ENCODE data around the gene GRB10. TPM values are rescaled to one million over a fixed set of nuclear protein-coding genes. Genes with fewer than 3 reads are reported as not detected.

Gene GRB10
- total RNA-seq, 1 experiment from 2014 or later = 38.3 TPM

DNA sequence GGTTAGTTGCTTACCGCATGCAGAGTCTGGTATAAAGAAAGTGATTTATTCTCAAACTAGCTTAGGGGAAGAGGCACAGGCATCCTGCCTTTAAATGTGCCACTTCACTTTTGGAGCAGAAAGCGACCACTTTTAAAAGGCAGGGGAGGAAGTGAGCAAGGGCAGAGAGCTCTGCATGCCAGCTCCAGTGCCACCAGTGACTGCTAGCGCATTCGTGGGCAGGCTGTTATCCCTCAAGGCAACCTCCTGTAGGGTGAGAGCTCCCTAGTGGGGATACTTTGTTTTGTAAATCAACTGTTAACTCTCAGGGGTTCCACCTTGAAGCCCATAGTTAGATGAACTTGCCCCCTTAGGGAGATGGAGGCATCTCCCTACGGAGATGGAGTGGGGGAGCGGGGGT lies 29.4 kb upstream of the GRB10 start:
- Histone ChIP-seq H3K9me3 (ENCODE audit: control insufficient read depth, insufficient read depth, low read depth, low read length) (no peaks in the 10 kb centered on the region), H3K36me3 (ENCODE audit: control insufficient read depth, insufficient read depth, low read length) (no peaks in the 10 kb centered on the region), H3K4me1 (ENCODE audit: control insufficient read depth, insufficient read depth, low read length) (no peaks in the 10 kb centered on the region), H3K4me3 (ENCODE audit: low read depth in 2 of 2, low read length in 2 of 2) (no peak overlapping the region), H3K27me3 (ENCODE audit: control insufficient read depth, insufficient read depth, low read length) (no peaks in the 10 kb centered on the region), H3K27ac (ENCODE audit: low read length) (no peak overlapping the region)
- POLR2A ChIA-PET = no interaction called here
- TF ChIP-seq POLR2AphosphoS5 (IDR thresholded peaks at IDR 0.05; ENCODE audit: low read depth, low read length) = no peak
- DNase-seq (ENCODE audit: low read depth, low spot score) (no peak), ATAC-seq (no peak)
- intact Hi-C loops (cut with micrococcal nuclease; ENCODE audit: unreplicated experiment) (no loop called here), in situ Hi-C loops (cut with HindIII; ENCODE audit: low pct_unique_long_range_greater_than_20kb, low sequenced_read_pairs) (no loop called here)
- BruUV-seq (replicated peaks) = no TSS peak
- CTCF ChIA-PET = no interaction called here

DNA sequence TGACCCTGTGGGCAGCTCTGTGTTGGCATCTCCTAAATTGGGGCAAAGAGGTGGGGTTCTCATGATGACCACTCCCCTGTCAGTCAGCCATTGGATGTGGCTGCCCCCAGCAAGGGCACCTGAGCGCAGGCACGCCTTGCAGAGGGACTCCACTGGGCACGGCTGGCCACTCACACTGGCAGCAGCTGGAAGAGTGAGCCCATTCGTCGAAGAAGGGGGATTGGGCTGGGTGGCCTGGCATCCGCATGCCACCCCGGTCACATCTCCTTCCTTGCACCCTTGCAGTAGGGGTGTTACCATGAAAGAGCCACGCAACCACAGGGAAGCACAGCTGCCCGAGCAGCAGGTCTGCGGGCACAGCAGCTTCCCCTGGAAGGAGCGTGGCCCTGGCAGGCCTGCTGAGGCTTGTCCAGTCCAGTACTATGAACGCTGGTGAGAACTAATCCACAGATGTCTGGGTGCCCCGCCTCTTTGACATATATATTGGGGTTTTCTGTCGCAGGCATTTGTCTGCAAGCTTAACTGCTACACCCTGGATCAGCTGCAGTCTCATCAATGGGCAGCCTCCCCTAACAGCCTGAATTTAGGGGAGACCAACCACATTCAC lies 25.7 kb upstream of the GRB10 start:
- ChIA-PET POLR2A (no interaction called here), CTCF (no interaction called here)
- Histone ChIP-seq H3K27ac (ENCODE audit: low read length) (no peak overlapping the region), H3K9me3 (ENCODE audit: control insufficient read depth, insufficient read depth, low read depth, low read length) (no peaks in the 10 kb centered on the region), H3K4me1 (ENCODE audit: control insufficient read depth, insufficient read depth, low read length) (peaks cover 4% of the 10 kb centered on the region; the same call in 1 of the 2 replicates), H3K27me3 (ENCODE audit: control insufficient read depth, insufficient read depth, low read length) (no peaks in the 10 kb centered on the region), H3K36me3 (ENCODE audit: control insufficient read depth, insufficient read depth, low read length) (no peaks in the 10 kb centered on the region), H3K4me3 (ENCODE audit: low read depth in 2 of 2, low read length in 2 of 2) (no peak overlapping the region)
- DNase-seq (ENCODE audit: low read depth, low spot score) = no peak
- ATAC-seq = no peak
- intact Hi-C loops (cut with micrococcal nuclease; ENCODE audit: unreplicated experiment) = no loop called here
- in situ Hi-C loops (cut with HindIII; ENCODE audit: low pct_unique_long_range_greater_than_20kb, low sequenced_read_pairs) = no loop called here
- no TSS peak for BruUV-seq (replicated peaks)
- TF ChIP-seq POLR2AphosphoS5 (IDR thresholded peaks at IDR 0.05; ENCODE audit: low read depth, low read length) (no peak), TCF7L2 (IDR thresholded peaks at IDR 0.05; ENCODE audit: low read depth, low read length) (no peak), SIN3A (IDR thresholded peaks at IDR 0.05; ENCODE audit: borderline replicate concordance, insufficient read depth, low read depth, low read length) (no peak)
- TF ChIP-seq, protein P1, sequence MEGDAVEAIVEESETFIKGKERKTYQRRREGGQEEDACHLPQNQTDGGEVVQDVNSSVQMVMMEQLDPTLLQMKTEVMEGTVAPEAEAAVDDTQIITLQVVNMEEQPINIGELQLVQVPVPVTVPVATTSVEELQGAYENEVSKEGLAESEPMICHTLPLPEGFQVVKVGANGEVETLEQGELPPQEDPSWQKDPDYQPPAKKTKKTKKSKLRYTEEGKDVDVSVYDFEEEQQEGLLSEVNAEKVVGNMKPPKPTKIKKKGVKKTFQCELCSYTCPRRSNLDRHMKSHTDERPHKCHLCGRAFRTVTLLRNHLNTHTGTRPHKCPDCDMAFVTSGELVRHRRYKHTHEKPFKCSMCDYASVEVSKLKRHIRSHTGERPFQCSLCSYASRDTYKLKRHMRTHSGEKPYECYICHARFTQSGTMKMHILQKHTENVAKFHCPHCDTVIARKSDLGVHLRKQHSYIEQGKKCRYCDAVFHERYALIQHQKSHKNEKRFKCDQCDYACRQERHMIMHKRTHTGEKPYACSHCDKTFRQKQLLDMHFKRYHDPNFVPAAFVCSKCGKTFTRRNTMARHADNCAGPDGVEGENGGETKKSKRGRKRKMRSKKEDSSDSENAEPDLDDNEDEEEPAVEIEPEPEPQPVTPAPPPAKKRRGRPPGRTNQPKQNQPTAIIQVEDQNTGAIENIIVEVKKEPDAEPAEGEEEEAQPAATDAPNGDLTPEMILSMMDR (IDR thresholded peaks at IDR 0.05) = no peak
- TF ChIP-seq, protein P2, sequence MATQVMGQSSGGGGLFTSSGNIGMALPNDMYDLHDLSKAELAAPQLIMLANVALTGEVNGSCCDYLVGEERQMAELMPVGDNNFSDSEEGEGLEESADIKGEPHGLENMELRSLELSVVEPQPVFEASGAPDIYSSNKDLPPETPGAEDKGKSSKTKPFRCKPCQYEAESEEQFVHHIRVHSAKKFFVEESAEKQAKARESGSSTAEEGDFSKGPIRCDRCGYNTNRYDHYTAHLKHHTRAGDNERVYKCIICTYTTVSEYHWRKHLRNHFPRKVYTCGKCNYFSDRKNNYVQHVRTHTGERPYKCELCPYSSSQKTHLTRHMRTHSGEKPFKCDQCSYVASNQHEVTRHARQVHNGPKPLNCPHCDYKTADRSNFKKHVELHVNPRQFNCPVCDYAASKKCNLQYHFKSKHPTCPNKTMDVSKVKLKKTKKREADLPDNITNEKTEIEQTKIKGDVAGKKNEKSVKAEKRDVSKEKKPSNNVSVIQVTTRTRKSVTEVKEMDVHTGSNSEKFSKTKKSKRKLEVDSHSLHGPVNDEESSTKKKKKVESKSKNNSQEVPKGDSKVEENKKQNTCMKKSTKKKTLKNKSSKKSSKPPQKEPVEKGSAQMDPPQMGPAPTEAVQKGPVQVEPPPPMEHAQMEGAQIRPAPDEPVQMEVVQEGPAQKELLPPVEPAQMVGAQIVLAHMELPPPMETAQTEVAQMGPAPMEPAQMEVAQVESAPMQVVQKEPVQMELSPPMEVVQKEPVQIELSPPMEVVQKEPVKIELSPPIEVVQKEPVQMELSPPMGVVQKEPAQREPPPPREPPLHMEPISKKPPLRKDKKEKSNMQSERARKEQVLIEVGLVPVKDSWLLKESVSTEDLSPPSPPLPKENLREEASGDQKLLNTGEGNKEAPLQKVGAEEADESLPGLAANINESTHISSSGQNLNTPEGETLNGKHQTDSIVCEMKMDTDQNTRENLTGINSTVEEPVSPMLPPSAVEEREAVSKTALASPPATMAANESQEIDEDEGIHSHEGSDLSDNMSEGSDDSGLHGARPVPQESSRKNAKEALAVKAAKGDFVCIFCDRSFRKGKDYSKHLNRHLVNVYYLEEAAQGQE (IDR thresholded peaks at IDR 0.05; ENCODE audit: insufficient read depth in 1 of 2, low read depth in 2 of 2, low read length in 1 of 2) = no peak

DNA sequence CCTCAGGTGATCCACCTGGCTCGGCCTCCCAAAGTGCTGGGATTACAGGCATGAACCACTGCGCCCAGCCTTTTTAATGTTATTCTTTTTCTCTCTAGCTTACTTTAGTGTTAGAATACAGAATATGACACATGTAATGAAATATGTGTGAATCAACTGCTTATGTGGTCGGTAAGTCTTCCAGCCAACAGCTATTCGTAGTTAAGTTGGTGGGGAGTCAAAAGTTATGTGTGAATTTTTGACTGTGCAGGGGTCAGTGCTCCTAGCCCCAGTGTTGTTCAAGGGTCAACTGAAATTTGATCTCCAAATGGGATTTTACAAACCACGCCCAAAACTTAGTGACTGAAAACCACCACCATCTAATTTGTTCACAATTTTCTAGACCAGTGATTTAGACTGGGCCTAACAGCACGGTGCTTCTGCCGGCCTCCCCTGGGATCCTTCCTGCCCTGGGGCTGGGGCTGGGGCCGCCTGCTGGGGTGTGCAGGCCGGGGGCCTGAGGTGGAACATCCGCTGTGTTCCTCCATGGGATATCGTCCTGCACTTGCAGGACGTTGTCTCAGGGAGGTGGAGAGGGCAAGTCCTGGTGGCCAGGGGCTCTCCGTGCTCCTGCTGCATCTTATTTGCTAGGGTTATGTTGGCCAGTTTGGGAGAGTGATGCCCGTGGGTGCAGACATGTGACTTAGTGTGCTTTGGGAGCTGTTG lies 24.5 kb upstream of the GRB10 start:
- TF ChIP-seq, protein P1 (IDR thresholded peaks at IDR 0.05) = no peak
- TF ChIP-seq TCF7L2 (IDR thresholded peaks at IDR 0.05; ENCODE audit: low read depth, low read length) (no peak), SIN3A (IDR thresholded peaks at IDR 0.05; ENCODE audit: borderline replicate concordance, insufficient read depth, low read depth, low read length) (no peak), POLR2AphosphoS5 (IDR thresholded peaks at IDR 0.05; ENCODE audit: low read depth, low read length) (no peak)
- TF ChIP-seq, protein P2 (IDR thresholded peaks at IDR 0.05; ENCODE audit: insufficient read depth in 1 of 2, low read depth in 2 of 2, low read length in 1 of 2) = no peak
- ChIA-PET POLR2A (interaction anchor here (0.6 kb wide), 1 partner anchor 60 kb away, joined by 3 read pairs; no protein-coding TSS in a partner anchor), CTCF (no interaction called here)
- H3K27ac ChIP-seq (ENCODE audit: low read length) = no peak overlapping the region
- intact Hi-C loops (cut with micrococcal nuclease; ENCODE audit: unreplicated experiment) = no loop called here
- H3K27me3 ChIP-seq (ENCODE audit: control insufficient read depth, insufficient read depth, low read length) = no peaks in the 10 kb centered on the region
- no peak for ATAC-seq
- BruUV-seq (replicated peaks) = no TSS peak
- no peaks in the 10 kb centered on the region for H3K36me3 ChIP-seq (ENCODE audit: control insufficient read depth, insufficient read depth, low read length)
- H3K4me1 ChIP-seq (ENCODE audit: control insufficient read depth, insufficient read depth, low read length) = peaks cover 6% of the 10 kb centered on the region; the same call in 1 of the 2 replicates
- no peak for DNase-seq (ENCODE audit: low read depth, low spot score)
- in situ Hi-C loops (cut with HindIII; ENCODE audit: low pct_unique_long_range_greater_than_20kb, low sequenced_read_pairs) = no loop called here
- no peak overlapping the region for H3K4me3 ChIP-seq (ENCODE audit: low read depth in 2 of 2, low read length in 2 of 2)
- H3K9me3 ChIP-seq (ENCODE audit: control insufficient read depth, insufficient read depth, low read depth, low read length) = no peaks in the 10 kb centered on the region
